Measurements from ENCODE around the gene NDST1. TPM values are rescaled to one million over a fixed set of nuclear protein-coding genes. Genes with fewer than 3 reads are reported as not detected.

Gene NDST1
- total and polyA plus RNA-seq, 2 of the 8 experiments (the other 6 are each of a cell fraction or from before 2014, with no cell fraction given), result 27.0 to 72.0 TPM

DNA sequence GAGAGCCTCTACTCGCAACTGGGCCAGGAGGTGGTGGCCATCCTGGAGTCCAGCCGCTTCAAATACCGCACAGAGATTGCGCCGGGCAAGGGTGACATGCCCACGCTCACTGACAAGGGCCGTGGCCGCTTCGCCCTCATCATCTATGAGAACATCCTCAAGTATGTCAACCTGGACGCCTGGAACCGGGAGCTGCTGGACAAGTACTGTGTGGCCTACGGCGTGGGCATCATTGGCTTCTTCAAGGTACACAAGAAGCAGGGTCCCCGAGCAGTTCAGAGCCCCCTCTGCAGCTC, 13.5 kb downstream of the NDST1 start:
- FAIRE-seq, result no peak
- POLR2A ChIA-PET (ENCODE audit: partially characterized antibody), result interaction anchor here (0.6 to 0.9 kb wide), 3 partner anchors 17 to 77 kb away, joined by 3 read pairs; no protein-coding TSS in a partner anchor
- TF ChIP-seq FOSL1 (IDR thresholded peaks at IDR 0.05; ENCODE audit: insufficient read depth, low read depth, low read length), result no peak
- no peak for TF ChIP-seq JUN (IDR thresholded peaks at IDR 0.05; ENCODE audit: low read depth, low read length)
- TF ChIP-seq SIN3A (conservative IDR thresholded peaks at IDR 0.05 in 1 of 2, IDR thresholded peaks at IDR 0.05 in 1 of 2; ENCODE audit: low read depth in 1 of 2, low read length in 2 of 2), result no peak
- TF ChIP-seq NRF1 (IDR thresholded peaks at IDR 0.05; ENCODE audit: low read depth, low read length), result no peak
- no peak for TF ChIP-seq SP4 (IDR thresholded peaks at IDR 0.05; ENCODE audit: low read length)
- no peak for TF ChIP-seq KDM1A (IDR thresholded peaks at IDR 0.05; ENCODE audit: borderline replicate concordance, low read length)
- TF ChIP-seq, protein P1, sequence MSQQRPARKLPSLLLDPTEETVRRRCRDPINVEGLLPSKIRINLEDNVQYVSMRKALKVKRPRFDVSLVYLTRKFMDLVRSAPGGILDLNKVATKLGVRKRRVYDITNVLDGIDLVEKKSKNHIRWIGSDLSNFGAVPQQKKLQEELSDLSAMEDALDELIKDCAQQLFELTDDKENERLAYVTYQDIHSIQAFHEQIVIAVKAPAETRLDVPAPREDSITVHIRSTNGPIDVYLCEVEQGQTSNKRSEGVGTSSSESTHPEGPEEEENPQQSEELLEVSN (IDR thresholded peaks at IDR 0.05), result no peak
- no peak for TF ChIP-seq CEBPB (IDR thresholded peaks at IDR 0.05; ENCODE audit: low read depth, low read length)
- no peak for TF ChIP-seq SAP30 (IDR thresholded peaks at IDR 0.05; ENCODE audit: insufficient read depth, insufficient replicate concordance, low read length)
- TF ChIP-seq GABPA (IDR thresholded peaks at IDR 0.05; ENCODE audit: borderline replicate concordance, insufficient read depth, low read length), result no peak
- no peak for TF ChIP-seq JUND (IDR thresholded peaks at IDR 0.05; ENCODE audit: low read length)
- no peak for TF ChIP-seq PHF8 (conservative IDR thresholded peaks at IDR 0.05; ENCODE audit: low read depth, low read length)
- no peak for TF ChIP-seq RAD21 (IDR thresholded peaks at IDR 0.05 in 1 of 2, conservative IDR thresholded peaks at IDR 0.05 in 1 of 2; ENCODE audit: low read depth in 2 of 2, low read length in 2 of 2)

More for the DNA sequence above, 13.5 kb downstream of the NDST1 start:
- H3K14ac ChIP-seq (ENCODE audit: insufficient read length), result no peak overlapping the region
- no peaks in the 10 kb centered on the region for H3K23me2 ChIP-seq (ENCODE audit: low read depth, low read length)
- H2AK5ac ChIP-seq (ENCODE audit: low read depth, low read length), result no peak overlapping the region
- H2BK12ac ChIP-seq (ENCODE audit: low read depth, low read length), result 0 out of 2 replicates have a peak overlapping the region, but pooled peaks have one; percentile 33
- no peak overlapping the region for H3K27ac ChIP-seq (ENCODE audit: low read depth, low read length)
- DNase-seq (ENCODE audit: low read depth in 1 of 2, low spot score in 2 of 2), result no peak
- H2AFZ ChIP-seq (ENCODE audit: low read length), result no peak overlapping the region
- no peak overlapping the region for H4K5ac ChIP-seq (ENCODE audit: insufficient read length, low read depth, low read length)
- H3K79me1 ChIP-seq (ENCODE audit: low read depth, low read length), result peaks cover 32% of the 10 kb centered on the region
- no peak overlapping the region for H3K4me2 ChIP-seq (ENCODE audit: insufficient read depth in 1 of 2, low read depth in 2 of 2, low read length in 2 of 2)
- H3K23ac ChIP-seq (ENCODE audit: insufficient read length), result no peak overlapping the region
- H3K36me3 ChIP-seq (ENCODE audit: control insufficient read depth in 2 of 4, insufficient read depth in 4 of 4, low read length in 3 of 4), result peaks cover 0 to 6% (median 4%) of the 10 kb centered on the region in 4 experiments; a peak in 2 of 8 replicates
- H3K9ac ChIP-seq (replicated peaks in 1 of 4; ENCODE audit: extremely low read depth in 1 of 4, low read depth in 3 of 4, low read length in 3 of 4), result no peak overlapping the region
- H3K79me2 ChIP-seq (ENCODE audit: control insufficient read depth in 1 of 2, insufficient read depth in 2 of 2, low read length in 2 of 2), result peaks cover 0 to 74% of the 10 kb centered on the region in 2 experiments; a peak in 2 of 4 replicates
- no peaks in the 10 kb centered on the region for H3K27me3 ChIP-seq (replicated peaks in 1 of 4; ENCODE audit: control insufficient read depth in 3 of 4, extremely low read depth in 1 of 4, insufficient read depth in 3 of 4, low read length in 3 of 4)
- no peak overlapping the region for H2BK5ac ChIP-seq (ENCODE audit: low read depth, low read length)
- no peak overlapping the region for H2BK120ac ChIP-seq (replicated peaks; ENCODE audit: low read depth, low read length)
- 96% methylated on average over 14 of the region's 14 CpGs; no CpG with 5 or more reads in 1 of the 2 experiments for WGBS, 2 experiments (ENCODE audit: extremely low coverage in 1 of 2, insufficient coverage in 1 of 2, insufficient read length in 1 of 2, insufficient replicate concordance in 2 of 2, low coverage in 1 of 2, low lambda C conversion rate in 2 of 2, missing lambda C conversion rate in 1 of 2)
- 0 out of 2 replicates have a peak overlapping the region, but pooled peaks have one; percentile 25 for H4K8ac ChIP-seq (ENCODE audit: extremely low read depth, insufficient read depth, low read length)
- H2BK15ac ChIP-seq (ENCODE audit: low read length), result no peak overlapping the region
- no peaks in the 10 kb centered on the region for H3K9me3 ChIP-seq (ENCODE audit: insufficient read depth in 2 of 2, low read depth in 1 of 2, low read length in 1 of 2)
- no peak overlapping the region for H2BK20ac ChIP-seq (ENCODE audit: low read length)
- no peak overlapping the region for H3K4me3 ChIP-seq (ENCODE audit: extremely low read depth in 1 of 4, insufficient read depth in 2 of 4, low read depth in 3 of 4, low read length in 4 of 4)
- H4K20me1 ChIP-seq (replicated peaks in 1 of 2; ENCODE audit: control insufficient read depth in 1 of 2, insufficient read depth in 2 of 2, low read length in 2 of 2), result peaks cover 27 to 37% of the 10 kb centered on the region in 2 experiments
- H4K91ac ChIP-seq (replicated peaks; ENCODE audit: insufficient read length, low read length), result no peak overlapping the region
- no peak overlapping the region for H3K56ac ChIP-seq (replicated peaks; ENCODE audit: insufficient read length, low read depth, low read length)
- CTCF ChIA-PET (ENCODE audit: partially characterized antibody), result interaction anchor here (8.2 to 15.3 kb wide), 3 partner anchors 10 to 60 kb away, joined by 145 to 229 read pairs (median 209); partner anchors contain the start of gene NDST1
- H3K18ac ChIP-seq (ENCODE audit: extremely low read depth, low read length), result no peak overlapping the region
- no peak overlapping the region for H3K4ac ChIP-seq (replicated peaks; ENCODE audit: insufficient read length, low read depth, low read length)
- H3K4me1 ChIP-seq (replicated peaks in 1 of 4; ENCODE audit: control insufficient read depth in 3 of 4, insufficient read depth in 4 of 4, low read length in 3 of 4), result peaks cover 7 to 25% (median 14%) of the 10 kb centered on the region in 4 experiments
